Activated CD4-positive, alpha-beta T cell treated with anti-CD3 and anti-CD28 coated beads for 24 hours (primary cell): ENCODE measurements around the gene AFF2.

Source experiments
- DNase-seq, 2 donors: peaks; one replicate each; pipeline ENCODE4 v3.0.0-alpha.2; 2020; ENCODE audit warnings: low read depth in 2 of 2

Gene AFF2

DNA sequence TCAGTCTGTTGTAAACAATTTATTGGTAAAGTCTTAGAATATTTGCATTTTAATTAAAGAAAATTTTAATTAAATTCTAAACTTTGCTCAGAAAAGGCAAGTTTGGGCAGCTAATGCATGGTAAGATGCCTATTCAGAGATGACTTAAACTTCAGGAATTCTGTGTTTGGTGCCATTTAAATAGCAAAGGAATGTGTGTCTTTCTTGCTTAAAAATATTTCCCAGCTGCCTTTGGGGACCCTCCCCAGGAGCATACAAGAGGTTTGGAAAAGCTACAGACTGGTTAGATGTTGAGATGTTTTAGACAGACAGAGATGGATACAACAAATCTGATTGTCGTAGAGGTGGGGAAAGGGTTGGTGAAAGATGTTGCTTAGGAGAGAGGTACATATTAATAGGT, 36.5 kb downstream of the AFF2 start:
- no peak for DNase-seq

DNA sequence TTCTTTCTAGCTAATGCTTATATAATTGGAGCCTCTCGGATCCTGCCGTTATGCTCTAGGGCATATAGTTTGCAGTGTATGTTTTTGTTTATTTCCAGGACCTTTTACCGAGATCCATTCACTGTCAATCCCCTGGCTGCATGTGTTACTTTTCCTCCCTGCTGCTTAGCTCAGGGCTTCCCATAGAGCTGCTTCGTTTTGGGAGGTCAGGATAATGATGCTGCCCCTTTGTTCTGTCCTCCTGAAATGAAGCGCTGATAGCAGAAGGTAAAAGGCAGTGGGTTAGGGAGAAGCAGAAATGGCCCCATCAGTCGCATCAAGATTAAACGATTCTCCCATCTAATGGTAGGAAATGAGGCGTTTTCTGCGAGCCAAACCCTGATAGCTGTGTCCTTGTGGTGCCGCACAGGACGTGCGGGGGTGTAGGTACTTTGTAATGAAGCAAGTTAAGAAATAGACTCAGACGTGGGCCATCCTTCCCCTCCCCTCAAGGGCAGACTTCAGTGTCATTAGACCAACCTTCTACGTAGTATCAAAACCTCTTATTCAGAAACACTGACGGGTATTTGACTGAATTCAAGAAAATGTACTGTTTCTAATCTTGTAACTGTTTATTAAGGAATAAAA, 37.3 kb downstream of the AFF2 start:
- DNase-seq = no peak

DNA sequence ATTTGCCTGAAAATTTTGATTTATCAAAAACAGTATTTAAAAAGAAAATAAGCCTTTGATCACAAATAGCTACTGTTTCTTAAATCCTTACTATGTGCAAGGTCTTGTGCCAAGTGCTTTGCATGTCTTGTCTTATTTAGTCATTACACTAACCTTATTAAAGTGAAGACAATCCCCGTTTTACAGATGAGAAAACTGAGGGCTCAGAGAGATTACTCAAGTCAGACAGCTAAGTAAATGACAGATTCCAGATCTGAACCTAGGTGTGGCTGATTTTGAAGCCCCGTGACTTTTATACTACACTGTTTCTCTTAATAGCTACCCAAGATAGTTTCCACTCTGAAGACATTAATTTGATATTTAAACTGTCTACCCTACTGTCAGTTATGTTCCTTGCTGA, 38.2 kb downstream of the AFF2 start:
- DNase-seq = no peak

DNA sequence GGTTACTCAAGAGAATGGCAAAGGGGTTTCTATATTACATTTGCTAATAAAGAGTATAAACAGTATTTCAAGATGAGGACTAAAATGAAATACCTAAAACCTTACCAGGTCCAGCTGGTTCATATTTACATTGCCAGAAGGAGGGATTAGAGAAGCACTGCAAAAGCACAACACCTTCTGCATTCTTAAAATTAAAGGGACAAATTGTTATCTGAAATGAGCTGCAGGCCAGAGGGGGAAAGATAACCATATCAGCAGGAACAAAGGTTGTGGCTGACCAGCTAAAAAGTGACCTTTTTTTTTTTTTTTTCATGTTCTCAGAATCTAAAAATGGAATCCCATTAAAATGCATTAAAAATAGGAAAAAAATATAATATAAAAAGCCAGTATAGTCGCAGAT, 39.7 kb downstream of the AFF2 start:
- no peak for DNase-seq

DNA sequence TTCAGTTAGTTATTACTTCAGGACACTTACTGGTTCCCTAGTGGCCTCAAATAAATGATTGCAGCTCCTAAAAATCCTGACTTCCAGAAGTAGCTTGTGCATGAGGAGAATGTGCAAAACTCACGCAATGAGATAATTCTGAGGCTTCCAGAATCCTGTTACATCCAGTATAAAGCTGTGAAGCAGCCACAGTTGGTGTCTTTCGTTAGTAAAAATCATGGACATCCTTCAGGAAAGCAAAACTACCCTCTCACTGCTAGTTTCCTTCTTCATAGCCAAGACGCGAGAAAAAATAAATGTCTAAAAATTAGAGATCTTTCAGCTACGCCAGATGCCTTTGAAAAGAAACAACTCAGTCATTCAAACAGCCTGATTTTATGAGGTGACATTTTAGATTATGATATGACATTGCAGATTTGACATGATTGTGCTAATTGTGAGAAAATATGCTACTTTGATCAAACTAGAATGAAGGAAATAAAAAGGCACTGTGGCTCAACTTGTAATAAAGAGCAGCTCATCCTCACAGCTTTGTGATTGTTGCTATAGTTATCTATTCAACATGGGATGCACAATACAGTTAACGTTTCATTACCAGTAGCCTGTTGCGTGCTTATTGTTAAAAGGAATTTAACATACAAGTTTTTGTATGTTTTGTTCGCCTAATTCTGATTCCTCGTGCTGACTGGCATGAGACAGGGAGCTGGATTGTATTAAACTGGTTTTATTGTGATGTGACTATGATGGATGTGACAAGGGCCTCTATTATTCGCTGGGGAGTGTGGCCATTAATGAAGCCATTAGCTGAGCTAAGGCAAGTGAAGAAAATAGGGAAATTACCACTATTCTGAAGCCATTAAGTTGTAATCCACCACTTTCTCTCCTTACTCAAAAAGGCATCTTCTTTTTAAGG, 40.5 kb downstream of the AFF2 start:
- no peak for DNase-seq

DNA sequence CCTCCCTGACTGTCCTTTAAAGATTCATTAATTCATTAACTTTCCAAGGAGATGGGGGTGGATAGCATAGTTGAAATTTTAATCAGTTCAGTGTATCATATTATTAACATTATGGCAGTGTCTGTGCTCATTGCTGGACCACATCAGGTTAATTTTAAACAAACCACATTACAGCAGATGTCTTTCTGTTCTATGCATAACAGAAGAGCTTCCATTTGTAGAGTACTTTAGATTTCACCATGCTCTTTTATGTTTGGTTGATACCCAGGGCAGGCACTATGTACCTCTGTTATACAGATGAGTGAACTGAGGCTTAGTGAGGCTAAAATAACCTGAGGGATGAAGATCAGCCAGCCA, 41.1 kb downstream of the AFF2 start:
- DNase-seq = no peak

DNA sequence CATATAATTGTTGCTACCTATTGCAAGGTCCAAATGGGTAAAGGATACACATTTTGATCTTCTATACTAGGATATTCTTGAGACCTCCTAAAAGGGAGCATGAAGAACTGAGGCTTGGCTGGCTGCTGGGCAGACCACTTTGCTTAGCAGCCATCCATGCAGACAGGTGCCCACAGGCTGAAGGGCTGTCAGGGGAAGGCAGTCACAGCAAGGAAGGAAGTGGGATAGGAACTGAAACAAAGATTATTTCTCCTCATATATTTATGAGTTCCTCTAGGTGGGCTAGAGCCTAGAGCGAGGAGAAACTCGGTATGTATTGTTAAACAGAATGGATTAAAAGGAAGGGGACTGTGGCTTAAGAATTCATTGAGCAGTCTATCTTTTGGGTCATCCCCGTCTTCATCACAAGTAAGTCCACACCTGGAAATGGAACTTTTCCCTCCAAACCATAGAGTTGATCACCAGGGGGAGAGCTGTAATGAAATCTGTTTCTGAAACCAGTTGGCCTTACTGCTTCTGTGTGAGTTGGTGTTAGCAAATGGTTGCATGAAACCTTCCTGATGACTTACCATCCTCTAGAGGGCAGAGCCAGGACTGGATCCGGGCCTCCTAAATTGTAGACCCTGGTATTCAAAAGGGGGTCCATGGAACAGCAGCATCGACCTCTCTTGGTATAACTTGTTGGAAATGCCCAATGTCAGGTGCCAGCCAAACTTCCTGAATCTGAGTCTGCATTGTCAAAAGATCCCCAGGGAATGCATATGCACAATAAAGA, 42.3 kb downstream of the AFF2 start:
- DNase-seq = no peak

DNA sequence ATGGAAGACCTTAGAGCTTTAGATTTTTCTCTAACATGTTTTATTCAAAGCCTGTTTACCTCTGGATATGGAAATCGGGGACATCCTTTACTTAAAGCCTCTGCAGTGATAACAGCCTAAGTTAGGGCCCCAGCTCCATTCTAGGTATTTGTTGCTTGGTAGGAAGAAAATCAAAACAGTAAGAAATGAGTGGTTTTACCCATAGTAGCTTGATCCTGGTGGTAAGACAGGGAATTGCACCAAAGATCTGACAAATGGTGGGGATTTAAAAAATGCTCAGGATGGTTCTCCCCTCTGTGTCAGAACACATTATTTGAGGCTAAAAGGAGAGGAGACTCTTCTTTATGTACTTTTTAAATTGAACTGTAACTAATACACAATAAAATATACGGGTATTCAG, 52.4 kb downstream of the AFF2 start:
- no peak for DNase-seq

DNA sequence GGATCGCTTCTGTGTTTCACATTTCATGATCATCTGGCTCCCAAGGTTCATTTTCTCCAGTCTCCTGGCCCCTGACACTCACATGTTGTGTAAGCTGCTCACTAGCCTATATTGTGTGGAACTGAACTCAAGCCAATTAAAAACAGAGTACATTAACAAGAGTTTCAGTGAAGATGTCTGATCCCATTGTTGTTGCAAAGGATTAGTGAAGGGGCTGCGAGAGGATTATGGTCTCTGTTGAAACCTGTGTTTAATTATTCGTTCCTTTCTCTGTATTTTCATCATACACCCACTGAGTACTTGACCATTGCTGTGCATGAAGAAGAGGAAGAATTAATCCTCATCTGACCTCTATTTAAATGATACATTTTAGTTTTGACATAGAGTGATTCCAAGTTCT, 54.7 kb downstream of the AFF2 start:
- DNase-seq = no peak

DNA sequence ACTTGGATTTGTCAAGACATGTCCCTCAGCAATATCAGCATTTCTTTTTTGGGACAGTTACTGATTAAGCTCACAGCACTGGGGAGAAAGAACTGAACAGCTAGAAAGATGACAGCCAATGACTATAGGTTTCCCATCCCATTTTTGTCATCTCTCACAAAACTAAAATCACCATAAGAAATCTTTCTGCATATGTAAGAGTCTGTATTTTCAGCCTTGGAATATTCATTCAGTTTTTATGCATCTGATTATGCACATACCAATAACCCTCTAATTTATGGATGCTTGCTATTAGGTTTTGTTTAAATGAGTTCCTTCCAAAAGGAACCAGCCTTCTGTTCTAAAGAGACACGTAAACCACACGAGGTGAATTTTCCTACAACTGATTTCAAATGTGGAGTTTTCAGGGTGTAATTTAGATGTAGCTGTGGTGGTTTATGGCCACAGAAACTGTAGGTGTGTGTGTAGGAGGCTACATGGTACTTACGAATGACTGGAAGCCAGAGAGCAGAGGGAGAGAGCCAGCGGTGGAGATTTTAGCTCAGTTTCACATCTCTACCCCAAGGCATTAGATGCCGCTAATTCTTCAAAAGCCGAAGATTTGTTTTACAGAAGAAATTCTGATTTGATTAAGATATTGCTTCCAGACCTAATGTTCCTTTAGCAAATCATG, 55.3 kb downstream of the AFF2 start:
- no peak for DNase-seq

DNA sequence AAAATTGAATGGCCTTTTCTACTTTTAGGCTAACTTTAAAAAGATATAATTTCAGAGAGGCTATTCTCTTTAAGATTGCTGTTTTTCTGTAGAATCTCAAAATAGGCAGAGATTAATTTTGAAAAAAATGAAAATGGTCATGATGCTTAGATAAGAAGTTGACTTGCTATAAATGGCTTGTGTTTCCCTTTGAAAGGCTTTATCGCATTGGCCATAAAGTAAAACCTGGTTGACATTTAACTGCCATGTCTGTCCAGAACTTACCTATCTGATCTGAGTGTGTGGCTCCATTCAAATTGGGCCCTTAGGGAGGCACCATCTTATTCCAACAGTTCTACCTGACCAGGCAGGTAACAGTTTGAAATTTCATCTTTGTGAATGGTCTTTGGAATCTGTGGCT, 56.1 kb downstream of the AFF2 start:
- no peak for DNase-seq

DNA sequence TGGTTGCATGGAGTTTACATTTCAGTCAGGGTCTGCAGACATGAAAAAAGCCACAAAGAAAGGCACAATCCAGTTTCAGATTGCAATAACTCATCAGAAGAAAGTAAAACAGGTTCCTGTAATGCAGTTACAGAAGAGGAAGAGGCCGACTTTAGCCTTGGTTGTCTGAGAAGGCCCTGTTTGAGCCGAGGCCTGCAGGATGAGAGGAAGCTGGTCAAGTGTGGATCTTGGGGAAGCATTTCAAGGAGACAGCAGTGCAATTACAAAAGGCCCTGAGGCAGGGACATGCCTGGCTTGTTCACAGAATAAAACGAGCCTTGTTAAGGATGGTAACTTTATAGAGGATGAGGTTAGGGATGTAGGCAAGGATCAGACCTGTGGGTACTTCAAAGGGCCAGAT, 62.4 kb downstream of the AFF2 start:
- no peak for DNase-seq

DNA sequence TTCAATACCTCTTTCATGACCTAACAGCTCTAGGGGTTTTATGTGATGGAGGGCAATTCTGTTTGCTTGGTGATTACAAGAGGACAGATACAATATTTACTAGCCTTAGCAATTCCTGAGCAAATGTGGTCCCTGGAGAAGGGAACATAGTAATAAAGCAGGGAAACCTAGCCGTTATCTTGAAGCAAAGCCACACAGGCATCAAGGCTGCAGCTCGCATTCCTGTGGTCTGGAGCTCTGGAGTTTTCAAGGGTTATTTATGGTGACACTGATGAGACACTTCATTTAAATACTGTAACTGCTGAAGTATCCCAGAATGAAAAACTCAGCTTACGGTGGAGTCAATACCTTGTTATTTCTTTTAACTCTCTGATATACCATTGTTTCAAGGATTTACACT, 66.8 kb downstream of the AFF2 start:
- DNase-seq = no peak

DNA sequence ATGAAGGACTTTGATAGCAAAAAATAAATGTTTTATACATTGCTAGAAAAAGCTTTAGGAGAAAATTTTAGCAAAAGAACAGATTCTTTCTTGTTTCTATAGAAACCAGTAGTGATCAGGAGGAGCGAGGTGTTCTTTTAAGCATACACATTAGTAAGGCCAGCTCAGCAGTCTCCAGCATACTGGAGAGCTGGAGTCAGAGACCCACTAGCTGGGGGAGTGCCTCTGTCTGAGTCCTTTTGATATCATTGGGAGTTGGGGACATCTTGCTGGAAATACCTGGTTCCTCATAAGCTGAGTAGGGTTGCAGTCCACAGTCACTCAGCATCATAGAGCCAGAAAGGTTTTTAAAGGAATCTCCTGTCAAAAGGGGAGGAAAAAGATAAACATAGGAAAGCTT, 67.4 kb downstream of the AFF2 start:
- no peak for DNase-seq

DNA sequence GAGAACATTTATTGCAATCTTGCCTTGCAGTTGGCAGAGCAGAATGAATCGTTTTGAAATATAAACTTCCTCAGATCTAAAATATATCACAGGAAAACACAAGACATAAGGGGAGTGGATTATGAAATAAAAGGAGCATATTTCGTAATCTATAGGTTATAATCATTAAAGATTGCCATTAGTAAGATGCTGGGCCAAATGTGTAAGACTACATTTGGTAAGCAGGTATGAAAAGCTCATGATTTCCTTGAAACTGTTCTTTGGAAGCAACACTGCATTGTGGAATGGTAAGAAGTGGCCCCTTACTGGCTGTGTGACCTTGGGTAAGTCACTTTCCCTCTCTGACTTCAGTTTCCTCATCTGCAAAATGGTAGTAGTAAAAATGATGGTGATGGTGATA, 68.3 kb downstream of the AFF2 start:
- DNase-seq = no peak

DNA sequence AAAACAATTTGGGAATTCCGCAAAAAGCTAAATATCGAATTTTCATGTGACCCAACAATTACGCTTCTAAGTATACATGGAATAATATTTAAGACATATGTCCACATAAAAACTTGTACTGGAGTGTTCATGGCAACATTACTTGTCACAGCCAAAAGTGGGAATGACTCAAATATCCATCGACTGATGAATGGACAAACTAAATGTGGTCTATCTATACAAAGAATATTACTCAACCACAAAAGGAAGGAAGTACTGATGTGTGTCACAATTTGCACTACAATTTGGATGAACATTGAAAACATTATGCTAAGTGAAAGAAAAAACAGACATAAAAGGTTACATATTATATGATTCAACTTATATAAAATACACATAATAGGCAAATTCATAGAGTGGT, 71.9 kb downstream of the AFF2 start:
- DNase-seq = no peak

DNA sequence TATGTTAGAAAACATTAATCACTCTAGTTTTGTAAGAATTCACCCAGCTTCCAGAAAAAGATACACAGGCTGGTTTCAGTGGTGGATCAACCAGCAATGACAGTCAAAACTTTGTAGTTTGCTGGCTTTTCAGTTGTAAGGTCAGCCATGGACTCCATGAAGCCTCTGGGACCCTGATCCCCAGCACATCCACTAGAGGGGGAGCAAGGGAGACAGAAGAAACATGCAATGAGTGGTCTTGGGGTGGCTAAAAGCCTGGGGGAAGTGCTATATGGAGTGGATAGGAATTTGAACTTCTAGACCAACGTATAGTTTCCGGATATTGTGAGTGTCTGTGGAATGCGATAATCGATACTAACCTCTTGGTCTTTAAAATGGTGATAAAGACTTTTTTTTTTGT, 72.7 kb downstream of the AFF2 start:
- DNase-seq = no peak

DNA sequence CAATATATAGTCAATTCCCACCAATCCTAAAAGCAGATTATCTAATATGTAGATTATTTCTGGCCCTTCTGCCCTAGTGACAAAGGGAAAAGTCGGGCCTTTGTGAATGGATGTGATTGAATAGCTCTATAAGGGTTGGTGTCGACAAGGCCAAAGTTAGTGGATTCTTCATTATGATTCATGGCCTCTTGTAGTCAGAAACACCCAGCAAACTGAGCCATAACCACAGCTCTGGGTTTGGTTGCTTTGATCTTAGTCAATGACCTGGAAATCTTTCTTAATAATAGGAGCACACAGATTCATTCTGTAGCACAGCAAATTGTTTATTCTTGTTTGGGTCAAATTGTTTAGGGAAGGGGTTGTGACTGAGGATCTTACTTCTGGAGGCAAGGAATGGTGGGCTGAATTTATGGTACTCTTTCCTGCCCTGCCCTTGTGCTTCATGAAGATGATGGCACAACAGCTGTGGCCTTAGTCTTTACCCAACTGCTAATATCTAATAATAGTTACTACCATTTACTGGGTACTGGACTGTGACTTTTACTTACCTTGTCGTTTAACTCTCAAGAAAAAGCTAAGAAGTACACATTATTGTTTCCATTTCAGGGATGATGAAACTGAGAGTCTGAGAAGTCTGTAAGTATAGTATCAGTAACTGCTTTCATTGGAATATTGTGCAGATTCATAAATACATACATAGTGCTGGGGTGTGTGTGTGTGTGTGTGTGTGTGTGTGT, 74.0 kb downstream of the AFF2 start:
- no peak for DNase-seq

DNA sequence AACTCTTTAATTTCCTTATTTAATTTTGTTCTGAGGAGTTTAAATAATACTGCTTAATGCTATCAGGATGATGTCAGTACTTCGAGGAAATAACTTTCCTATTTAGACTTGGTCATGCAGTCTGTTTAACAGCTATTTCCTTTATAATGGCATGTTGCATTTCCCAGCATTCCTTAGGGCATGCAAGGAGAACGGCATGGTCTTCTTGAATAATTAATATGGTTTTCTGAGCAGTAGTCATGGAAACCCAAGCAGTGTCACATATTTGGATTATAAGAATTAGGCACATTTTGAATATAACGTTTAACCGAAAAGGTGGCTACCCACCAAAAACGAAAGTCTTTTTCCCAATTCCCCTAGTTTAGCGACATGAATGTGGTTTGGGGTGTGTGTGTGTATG, 76.0 kb downstream of the AFF2 start:
- DNase-seq = no peak

DNA sequence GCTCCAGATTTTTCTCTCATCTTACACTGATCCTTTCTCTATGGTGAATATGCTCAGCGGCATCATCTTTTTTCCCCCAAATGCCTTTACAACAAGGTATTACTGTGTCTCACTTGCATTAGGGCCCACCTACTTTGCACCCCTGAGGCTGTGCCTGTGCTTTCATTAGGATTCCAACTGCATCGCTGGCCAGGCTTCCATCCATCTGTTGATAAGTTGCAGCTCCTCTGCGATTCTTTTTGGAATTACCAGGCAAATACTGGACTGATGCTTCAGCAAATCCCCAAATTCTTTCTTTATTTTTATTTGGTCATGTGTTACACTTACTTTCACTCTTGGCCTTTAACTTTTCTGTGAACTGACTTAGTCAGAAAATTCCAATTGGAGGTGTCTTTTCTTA, 77.3 kb downstream of the AFF2 start:
- no peak for DNase-seq

DNA sequence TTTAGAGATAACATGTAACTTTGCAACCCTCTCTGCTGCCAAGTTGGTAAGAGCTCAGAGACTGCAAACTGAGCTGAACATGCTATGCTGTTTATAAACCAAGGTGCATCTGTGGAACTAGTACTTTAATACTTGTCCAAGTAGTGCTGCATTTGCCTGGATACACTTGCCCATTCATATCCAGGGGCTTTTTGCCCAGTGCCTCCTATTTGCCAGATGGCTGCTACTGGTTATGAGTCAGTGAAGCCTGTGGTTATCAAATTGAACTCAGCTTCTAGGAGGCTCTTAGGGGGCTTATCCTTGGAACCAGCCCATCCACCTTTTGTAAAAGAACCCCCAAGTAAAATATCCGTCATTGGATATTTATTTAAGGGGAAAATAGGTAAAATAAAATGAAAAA, 79.6 kb downstream of the AFF2 start:
- no peak for DNase-seq

DNA sequence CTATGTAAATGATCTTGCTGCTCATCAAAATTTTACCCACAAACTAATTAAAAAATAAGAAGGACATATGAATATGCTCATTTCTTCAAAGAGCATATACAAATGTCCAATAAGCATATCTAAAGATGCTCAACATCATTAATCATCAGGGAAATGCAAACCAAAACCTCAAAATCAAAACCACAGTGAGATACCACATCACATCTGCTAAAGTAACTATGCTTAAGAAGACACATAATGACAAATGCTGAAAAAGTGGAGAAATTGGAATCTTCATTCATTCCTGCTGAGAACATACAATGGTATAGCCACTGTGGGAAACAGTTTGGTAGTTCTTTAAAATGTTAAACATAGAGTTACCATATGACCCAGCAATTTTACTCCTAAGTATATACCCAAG, 81.9 kb downstream of the AFF2 start:
- no peak for DNase-seq
